CD4-positive, alpha-beta T cell treated with Interferon gamma for 1 hour (primary cell): ENCODE measurements around the gene FAM237A.

ENCODE experiments used
- DNase-seq: peaks from one replicate; pipeline ENCODE4 v3.0.0-alpha.2; 2020

FAM237A gene

DNA sequence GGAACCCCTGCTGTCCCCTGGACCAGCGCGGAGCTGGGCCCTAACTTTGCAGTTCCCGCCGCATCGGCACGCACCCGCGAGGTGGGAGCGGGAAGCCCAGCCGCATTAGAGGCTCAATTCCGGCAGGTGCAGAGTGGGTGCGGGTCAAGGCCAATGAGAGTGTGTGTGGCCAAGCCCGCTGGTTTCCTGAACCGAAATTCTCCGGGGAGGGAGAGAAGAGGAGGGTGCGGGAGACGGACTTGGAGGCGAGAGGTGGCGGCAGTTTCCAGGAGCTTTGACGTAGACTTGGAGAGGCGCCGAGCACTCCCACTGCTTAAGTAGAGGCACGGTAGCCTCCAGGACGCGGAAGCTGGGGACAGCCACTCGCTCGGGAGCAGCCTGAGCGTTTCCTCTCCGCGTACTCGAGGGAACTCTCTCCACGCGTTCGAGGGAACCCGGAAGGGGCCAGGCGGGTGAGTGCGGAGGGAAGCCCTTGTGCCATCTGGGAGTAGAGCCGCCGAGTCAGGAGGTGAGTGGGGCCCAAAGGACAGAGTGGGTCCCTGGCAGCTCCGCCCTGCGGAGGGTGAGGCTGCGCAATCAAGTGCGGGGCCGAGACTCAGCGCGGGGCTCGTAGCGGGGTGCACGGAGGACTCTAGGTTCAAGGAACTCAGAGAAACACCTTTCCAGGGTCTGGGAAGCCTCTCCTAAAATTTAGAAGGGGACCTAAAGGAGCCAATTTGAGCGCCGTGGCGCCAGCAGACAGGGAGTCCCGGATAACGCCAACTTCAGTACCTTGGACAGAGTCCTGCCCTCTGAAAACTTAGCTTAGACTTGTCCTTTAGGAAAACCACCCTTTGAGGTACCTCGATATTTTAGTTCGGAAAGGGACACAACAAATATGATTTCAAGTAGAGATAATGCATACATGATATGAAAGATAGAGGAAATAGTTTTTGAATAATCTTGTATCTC lies at the start of gene FAM237A:
TSS of gene FAM237A (plus strand) at position 413 of the 951 bp plus-strand sequence. CDS start 1,750 bp downstream, outside the sequence.
- no peak for DNase-seq

DNA sequence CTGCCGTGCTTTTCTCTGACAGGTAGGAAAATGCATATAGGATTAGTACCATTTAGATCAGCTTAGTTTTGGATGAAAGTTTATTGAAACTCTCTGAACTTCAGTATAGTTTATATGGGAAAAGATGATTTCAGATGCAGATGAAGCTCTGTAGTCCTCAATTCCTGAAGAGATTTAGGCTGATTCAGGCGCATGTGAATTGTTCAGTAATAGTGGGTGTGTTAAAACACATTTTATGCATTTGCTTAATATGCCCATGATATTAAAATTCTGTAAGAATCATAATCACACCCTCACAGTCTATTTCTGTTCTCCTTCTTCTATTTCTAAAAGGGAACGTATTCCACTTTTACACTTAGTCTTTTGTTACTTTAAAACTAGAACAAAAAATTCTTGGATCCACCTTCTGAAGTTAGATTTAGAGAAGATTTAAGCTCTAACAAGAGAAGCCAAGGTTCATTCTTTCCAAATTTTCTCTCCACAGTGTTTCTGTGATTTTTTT lies 44.5 kb upstream of the FAM237A start:
- DNase-seq = no peak

DNA sequence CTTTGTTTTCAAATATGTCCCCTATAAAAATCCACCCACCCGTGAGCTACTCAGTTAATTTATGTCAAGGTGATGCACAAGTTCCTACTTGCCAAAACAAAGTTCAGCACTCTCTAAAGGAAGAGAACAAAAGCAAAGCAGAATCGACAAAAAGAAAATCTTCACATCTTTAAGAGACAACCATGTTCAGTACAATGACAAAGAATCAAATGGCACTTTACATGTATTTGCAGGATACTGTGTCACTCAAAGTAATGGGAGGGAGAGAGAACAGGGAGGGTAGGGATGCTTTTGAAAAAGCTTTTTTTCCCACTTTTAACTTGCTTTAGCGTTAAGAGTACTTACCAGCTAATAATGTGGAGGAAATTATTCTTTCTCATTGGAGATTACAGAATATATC lies 39.0 kb upstream of the FAM237A start:
- no peak for DNase-seq

DNA sequence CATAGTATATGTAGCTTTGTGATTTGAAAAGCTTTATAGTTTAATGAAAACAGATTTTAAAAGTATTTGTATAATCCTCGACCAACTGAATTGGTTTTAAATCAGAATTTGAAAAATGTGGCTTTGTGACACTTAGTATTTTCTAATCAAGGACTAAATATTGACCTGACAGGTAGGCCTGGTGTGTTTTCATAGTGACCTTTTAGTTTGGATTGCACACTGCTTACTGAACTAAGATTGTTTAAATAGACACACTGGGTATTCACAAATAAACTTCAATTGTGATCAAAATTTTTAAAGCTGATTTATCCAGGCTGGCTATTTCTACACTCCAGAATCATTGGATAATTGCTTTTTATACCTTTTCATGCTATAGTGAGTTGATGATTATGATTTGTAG lies 31.8 kb upstream of the FAM237A start:
- no peak for DNase-seq

DNA sequence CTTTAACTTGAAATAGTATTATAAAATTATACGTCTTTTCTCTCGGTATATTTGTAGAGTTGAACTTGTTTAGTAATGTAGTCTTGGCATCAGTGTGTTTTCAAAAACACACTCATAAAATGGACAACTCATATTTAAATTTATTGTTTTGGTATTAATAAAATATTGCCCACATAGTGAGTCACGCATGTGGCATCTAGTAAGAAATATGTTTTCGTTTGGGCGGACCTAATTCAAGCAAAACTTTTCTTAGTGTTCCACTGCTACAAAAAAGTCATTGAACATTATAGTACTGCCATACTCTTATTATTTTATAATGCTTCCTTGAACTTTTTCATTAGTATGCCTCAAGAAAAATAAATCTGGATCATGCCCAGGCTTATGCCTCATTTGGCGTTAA lies 31.1 kb upstream of the FAM237A start:
- DNase-seq = no peak

DNA sequence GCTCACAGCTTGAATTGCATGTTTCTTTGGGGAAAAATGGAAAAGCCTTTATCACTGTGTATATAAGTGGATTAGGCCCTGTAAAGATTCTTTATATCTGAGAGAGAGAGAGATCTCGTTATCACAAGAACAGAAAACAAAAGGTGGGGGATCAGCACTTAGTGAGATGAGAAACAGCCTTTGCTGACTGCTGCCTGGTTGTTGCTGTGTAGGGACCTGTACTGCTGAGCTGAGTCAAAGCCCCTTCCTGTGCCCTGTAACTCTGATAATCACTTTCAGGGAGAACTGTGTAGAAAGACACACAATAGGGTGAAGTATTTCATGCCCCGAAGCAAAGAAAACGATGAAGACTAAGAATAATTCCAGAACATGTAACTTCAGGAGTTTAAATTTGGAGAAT lies 30.6 kb upstream of the FAM237A start:
- DNase-seq = no peak

DNA sequence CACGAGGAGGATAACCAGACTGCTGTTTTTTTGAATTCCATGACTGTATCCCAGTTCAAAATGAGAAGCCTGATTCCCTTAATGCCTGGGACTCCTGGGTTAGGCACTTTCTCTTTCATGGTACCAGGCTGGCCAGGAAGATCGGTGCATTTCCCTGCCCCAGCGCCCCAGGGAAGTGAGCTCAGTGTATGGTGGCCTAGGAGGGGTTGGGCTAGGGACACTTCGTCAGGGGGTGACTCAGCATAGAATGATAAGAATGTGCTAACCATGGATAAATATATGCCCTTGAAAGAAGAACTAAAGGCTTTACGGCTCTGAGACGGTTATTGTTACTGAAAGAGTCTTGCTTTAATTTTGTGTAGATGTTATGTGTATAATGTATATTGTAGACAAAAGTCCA lies 27.5 kb upstream of the FAM237A start:
- DNase-seq = no peak

DNA sequence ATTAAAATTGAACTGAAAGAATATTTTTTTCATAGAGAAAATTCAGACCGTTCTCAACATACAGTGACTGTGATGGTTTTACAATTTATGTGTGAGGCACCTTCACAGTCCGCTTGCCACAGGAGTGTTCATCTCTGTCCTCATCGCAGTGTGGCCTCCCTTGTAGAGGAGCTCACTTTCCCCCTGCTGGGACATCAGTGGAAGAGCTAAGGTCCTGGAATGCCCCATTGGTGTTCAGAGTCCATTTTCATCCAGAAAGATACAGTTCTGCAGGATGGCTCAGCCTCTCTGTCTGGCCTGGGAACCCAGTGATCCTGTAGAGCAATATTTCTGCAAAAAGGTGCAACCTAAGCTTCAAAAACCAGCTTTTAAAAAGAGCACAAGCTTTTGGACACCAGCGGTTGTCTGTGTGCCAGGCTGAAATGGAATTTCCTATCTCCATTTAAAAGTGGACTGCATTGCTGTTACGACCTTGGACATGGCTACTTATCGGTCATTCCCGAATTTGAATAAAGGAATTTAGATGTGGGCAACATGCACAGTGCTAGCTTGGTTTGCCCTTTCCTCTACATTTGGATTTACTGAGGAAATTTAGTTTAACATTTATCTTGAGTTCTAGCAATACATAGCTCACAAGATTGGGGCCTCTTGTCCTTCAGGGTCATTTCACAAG lies 26.7 kb upstream of the FAM237A start:
- no peak for DNase-seq

DNA sequence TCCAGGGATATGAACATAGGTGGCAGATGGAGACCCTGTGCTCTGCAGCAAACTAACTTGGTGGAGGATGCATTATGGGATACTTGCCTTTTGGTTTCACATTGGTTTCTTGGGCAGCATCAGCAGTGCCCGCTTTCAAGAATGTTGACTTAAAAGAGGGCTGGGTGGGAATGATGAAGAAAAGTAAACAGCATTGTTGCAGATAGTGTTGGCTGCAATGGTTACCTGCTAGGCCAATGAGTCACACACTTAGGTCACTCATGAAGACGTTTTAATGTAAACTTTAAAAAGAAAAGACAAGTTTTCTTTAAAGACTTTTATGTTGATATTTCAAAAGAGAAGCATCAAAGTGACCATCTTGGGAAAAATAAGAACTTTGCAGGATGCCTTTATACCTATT lies 26.1 kb upstream of the FAM237A start:
- DNase-seq = no peak

DNA sequence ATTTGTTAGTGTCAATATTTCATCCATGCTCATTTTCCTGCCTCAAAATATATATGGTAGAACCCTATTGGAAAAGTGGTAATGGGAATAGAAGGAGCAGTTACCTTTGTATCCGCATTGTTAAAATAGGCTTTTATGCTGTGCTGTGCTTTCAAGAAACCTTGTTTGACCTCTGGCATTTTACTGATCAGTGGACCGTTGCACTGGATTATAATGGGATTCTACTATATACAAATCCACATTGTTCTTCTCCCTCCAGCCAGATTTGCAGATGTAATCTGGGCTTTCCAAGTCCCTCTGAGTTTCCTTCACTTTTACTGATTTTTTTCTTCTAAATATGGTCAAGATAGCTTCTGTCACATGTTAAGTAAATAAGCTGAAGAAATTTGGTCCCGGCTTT lies 23.3 kb upstream of the FAM237A start:
- DNase-seq = no peak

DNA sequence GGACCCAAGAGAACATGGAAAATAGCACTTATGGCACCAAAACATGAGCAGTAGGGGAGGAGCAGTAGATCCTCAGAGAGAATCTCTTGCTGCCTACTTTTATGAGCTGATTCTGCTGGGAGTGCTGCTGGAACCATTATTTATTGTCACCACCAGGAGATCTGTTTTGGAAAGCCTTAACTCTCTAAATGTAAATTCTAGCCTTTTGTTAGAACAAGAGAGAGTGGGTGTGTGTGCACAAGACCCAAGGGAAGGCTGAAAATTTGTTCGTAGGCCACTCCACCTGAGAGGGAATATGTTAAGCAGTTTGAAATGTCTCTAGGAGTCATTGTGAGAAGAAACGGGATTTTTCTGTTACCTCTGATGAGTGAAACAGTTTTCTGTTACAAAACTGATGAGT lies 16.2 kb upstream of the FAM237A start:
- DNase-seq = no peak

DNA sequence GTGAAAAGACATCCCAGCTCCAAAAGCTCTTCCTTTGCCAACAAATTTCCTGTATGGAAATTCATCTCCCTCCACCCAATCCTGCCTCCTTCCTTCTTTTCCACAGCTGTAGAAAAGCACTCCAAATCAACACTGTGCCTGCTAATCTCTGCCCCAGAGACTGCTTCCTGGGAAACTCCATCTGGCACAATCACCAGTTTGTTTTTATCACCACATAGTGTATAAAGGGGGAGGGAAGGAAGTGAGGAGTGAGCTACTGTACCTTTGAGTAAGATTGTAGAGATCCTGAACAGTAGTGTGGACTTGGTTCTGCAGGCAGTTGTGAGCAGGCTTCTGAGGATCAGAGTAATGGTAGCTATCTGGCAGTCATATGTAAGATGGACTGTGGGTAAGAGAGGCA lies 14.7 kb upstream of the FAM237A start:
- no peak for DNase-seq

DNA sequence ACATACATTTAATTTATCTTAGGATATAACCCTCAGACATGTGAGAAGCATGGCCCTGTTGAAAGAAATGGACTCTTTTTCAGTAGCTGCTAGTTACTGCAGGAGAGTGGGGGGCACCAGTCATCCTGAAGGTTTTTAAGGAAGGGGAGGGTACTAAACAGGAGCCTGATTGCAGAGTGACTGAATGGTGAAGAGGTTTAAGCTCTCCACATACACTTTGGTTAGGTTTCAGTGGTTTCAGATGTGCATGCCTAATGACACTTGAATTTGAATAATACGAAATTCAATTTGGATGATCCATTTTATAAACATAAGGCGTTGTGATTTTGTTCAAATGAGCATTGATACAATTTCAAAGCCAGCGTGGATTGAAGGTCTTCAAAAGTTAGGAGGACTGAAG lies 10.9 kb upstream of the FAM237A start:
- no peak for DNase-seq

DNA sequence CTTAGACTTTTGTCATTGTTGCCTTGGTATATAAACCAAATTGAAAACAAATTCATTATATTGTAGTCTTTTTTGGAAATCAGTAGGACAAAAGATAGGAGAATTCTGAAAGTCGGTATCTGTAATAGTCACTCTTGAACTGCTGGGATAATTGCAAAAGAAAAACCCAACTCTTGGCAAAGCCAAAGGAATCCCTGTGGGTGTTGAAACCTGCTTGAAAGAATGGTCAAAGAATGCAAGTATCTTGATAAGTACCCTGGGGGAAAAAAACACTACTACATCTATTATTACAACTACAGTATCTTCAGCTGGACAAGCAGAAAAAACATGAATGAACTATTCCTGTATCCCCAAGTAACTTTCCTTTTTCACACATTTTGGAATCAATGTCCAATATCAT lies 7.3 kb upstream of the FAM237A start:
- DNase-seq = no peak

DNA sequence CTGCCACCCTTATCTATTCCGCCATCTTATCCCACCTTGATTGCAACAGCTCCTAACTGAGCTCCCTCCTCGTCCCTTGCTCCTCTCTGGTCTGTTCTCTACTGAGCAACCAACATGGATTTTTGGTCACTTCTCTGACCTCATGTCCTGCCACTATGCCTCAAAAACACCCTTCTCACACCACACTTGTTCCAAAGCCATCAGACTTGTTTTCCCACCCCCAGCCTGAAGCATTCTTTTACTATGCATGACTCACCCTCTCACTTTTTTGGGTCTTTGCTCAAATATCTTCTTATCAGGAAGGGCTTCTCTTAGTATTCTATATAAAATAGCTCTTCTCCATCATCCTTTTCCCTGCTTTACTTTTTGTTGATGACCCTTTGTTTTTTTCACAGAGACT lies 2.7 kb upstream of the FAM237A start:
- DNase-seq = no peak

DNA sequence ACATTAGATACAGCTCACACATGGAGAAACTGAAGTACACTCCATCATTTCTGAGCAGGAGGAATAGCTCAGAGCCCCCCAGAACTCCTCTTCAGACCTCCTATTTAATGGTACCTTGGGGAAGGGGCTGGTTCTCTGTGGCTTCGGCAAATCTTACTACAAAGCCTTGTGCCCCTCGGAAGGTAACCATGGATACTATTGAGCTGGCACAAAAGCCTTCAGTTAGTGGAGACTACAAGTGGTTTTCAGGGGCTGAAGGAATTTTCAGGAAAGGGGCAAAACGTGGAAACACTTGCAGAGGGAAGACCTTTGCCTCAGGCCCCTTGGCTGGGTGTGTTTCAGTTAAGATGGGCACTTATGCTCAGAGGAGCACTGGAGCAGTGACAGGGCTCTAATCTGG lies 1.1 kb upstream of the FAM237A start:
- no peak for DNase-seq

DNA sequence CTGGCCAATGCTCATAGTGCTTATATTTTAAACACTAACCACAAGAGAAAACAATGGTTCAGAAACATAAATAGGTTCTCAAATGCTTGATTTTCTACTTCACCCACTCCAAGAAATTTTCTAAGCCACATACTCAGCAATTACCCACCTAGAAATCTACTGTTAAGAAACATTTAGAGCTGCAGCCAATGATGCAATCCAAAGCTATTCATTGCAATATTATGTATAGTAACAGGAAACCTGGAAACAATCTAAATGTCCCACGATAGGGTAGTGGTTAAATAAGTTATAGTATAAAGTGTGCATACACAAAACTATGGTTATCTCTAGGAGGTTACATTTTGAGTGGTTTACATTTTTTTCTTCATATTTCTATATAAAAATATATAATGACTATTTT lies 5.7 kb downstream of the FAM237A start:
- DNase-seq = no peak

DNA sequence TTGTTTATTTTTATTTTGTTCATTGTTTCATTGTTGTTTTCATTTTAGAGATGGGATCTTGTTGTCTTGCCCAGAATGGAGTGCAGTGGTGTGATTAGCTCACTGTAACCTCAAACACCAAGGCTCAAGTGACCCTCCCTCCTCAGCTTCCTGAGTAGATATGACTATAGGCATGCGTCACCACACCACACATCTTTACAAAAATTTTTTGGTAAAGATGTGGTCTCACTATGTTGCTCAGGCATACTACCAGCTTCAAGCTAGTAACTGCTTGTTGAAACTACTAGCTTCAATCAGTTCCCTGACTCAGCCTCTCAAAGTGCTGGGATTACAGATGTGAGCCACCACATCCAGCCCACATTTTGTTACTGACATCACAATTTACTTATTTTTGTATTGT lies 14.8 kb downstream of the FAM237A start:
- no peak for DNase-seq

DNA sequence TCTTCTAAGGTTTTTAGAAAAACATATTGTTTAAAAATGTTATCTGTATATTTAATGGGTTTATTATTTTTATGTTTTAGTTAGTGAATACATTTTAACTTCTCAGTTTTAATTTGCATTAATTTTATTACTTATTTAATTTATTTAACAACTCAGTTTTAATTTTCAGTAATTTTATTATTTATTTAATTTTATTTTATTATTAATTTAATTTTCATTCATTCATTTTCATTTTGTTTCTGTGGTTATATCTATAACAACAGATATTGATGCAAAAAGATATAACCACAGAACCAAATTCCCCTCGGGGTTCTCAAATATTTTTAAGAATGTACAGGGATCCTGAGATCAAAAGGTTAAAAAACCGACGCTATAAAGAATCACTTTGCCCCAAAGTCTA lies 23.0 kb downstream of the FAM237A start:
- no peak for DNase-seq

DNA sequence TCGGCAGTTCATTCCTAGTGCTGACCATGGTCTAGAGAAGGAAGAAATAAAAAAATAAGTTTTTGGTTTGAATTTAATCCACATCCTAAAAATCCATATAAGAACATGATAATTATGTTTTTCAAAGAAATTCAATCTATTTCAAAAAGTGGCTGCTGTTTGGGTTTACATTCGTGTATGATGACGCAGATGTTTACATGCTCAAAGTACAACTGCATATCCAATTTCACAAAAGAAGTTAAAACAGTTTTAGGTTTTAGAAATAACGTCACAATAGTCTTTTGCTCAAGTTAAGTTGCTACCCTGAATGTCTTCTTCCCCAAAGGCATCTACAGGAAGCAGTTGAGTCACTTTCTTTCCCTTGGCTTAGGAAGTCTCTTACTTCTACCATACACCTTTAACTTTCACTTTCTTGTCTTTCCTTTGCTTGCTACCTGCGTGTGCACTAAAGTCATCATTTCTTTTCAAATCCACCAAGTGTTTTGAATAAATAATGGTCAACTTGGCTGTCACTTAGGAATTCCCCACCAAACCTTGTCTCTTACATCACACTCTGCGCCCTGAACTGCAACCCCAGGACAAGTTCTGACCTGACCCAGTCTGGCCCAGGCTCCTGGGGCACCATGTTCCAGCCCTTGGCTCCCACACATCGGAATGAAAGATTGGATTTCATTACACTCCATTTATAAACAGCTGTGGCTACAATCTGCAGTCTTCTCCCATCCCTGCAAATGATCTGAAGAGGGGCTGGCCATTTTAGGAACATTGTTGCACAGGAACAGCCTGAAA lies 28.4 kb downstream of the FAM237A start:
- DNase-seq = no peak

DNA sequence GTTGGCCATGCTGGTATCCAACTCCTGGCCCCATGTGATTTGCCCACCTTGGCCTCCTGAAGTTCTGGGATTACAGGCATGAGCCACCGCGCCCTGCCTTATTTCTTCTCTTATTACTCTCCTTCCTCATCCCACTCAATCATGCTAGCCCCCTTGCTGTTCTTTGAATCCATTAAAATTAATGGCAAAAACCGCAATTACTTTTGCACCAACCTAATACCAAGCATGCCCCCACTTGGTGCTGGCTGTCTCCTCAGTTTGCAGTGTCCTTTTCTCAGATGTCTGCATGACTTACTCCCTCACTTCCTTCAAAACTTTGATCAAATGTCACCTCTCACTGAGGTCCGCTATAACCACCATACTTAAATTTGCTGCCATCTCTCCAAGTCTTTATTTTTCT lies 41.3 kb downstream of the FAM237A start:
- DNase-seq = no peak

DNA sequence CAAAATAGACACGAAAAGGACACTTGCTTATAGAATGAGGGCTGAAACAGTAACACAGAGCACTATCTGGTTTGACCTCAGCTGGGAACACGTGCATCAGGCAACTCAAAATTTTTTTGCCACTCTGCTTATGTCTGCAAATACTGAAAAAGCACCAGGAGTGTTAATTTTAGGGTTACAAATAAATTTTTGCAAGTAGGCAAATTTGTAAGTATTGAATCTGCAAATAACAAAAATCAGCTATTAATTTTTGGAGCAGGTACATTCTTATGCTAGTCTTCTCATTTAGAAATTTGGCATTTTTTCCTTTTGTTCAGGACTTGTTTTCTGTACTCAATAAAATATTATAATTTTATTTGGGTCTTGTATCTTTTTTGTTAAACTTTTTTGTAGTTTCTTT lies 46.2 kb downstream of the FAM237A start:
- DNase-seq = no peak

DNA sequence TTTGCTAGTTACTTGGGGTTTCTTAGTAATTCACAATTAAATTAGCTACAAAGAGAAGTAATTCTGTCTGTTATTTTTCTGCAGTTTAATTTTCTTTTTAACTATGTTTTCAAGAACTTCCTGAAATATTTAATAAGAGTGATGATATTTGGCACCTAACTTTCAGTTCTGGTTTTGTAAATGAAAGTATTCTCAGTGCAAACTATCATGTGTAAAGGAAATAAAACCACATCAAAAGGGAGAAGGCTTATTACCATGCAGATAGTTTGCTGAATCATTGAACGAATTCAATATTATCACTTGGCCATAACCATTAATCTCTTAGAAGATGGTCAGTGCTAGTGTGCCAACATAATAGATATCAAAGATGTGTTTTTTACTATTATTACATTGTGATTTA lies 46.7 kb downstream of the FAM237A start:
- no peak for DNase-seq
